Hematopoietic multipotent progenitor cell (in vitro differentiated cells): ENCODE measurements around the gene APP. TPM values are rescaled to one million over a fixed set of nuclear protein-coding genes. Genes with fewer than 3 reads are reported as not detected.
A peak's percentile ranks its signal among the peaks of the same experiment; 100 is the strongest.

Experiments used
- DNase-seq, 3 donors: peaks; one replicate each; pipeline ENCODE4 v3.0.0-alpha.2; 2011 to 2015; ENCODE audit warnings: low read depth in 2 of 3, low spot score in 2 of 3
- total RNA-seq: library from RNA; depleted of rRNA; stranded (reverse); fragments of >200 nt; gene quantifications from one replicate; pipeline ENCODE4 v1.2.3, GENCODE V29; 2012

Gene APP
- total RNA-seq, 1 donor = 126 TPM

- DNase-seq = no peak
These were observed 175.3 kb downstream of the APP start for GRCh38 chr21:25995278-25995677.

- no peak for DNase-seq
These were observed 175.8 kb downstream of the APP start for GRCh38 chr21:25994758-25995163.

DNA sequence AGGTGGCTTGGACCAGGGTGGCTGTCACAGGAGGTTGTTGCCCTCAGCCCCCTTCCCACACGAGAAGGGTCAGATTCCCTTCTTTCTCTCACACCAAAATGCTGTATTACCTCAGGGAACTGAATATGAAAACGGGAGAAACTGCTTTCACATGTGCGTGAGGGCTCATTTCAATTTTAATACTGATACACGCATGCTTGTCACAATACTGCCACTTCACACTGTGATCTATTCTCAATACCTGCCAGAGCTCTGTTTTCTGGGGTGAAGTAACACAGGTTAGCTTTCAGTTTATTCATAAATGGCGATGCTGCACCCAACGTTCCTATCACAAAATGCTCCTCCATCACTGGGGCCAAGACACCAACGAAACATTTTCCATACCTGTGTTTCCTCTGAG lies 181.8 kb downstream of the APP start:
- DNase-seq = no peak

DNA sequence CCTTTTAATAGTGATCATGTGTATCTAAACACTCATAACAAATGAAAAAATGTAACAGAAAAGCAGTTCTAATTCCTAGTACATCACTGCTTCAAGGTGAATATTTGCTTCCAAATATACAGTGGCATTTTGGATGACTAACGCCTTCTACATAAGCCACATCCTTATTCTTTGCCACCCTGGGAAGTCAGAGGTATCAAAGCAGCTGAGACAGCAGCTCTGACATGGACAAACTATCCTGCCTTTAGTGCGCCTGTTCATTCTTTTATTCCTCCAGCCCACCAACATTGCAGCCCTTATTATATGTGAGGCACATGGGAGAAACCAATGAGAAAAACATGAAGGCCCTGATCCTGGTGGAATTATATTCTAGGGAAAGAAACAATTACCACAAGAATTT lies 183.0 kb downstream of the APP start:
- DNase-seq = no peak

- DNase-seq = no peak
These were observed 183.6 kb downstream of the APP start for GRCh38 chr21:25986928-25987327.

DNA sequence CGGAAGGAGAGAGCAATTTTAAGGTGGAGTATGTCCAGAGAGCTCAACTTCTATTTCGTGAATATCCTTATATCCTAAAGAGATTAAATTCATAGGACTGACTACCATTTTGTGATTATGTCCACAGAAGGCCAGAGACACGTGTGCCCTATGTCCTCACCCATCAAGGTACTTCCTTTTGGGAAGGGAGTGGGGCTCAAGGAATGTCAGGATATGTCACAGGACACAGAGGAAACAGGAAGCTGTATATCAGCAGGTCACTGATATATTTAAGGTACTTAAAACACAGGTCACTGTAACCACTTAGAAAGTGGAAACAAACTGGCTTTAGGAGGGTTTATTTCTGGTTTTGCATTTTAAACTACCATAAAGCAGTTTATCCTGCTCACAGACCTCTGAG lies 184.6 kb downstream of the APP start:
- DNase-seq = no peak

DNA sequence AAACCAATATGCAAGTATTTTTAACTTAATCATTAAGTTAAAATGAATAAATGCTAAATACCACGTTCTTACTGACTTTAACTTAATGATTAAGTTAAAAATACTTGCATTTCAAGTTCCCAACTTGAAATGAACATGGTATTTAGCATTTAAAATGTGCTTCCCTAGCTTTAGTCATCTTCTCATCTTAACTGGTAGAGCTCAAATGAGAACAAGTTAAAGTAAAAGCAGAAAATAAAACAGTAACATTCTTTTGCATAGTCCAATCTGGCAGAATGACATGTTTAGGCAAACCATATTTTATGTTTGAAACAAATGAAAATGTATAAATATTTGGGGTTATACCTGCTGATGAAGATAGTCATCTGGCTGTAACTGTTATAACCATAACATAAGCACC lies 186.0 kb downstream of the APP start:
- no peak for DNase-seq

DNA sequence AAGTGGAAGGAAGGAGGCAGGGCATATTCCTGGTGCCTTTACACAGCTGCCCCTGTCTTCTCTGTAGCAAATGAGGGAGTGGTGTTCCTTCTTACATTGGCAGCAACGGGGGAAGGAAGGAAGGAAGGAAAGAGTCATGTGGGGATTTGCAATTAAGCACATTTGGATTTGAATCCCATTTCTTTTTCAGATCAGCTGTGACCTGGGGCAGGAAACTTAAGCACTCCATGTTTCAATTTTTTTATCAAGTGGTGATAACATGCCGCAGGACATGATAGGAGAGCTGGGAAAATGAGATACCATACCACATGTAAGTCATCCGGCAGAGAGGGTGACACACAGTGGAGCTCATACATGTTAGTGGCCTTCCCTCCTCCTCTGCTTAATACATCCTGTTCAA lies 186.8 kb downstream of the APP start:
- DNase-seq = no peak

DNA sequence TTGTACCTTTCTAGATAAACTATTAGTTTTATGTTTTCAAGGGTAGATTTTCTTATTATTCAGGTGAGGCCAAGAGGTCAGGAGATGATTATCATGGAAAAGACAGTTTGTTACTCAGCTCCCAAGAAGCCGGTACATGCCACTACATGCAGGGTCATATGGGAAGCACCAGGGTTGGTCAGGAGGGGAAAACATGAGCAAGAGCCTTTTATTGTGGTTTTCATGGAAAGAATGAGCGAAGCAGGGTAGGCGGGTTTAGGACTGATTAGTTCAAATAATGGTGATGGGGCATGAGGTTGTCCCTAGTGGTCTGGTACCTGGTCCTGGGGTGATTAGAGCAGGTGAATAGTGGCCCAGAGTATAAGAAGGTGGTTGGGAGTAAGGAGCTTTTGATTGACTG lies 189.9 kb downstream of the APP start:
- DNase-seq = no peak

GRCh38 chr21:25979845-25980616 lies 190.5 kb downstream of the APP start:
- no peak for DNase-seq

GRCh38 chr21:25977068-25977611 lies 193.4 kb downstream of the APP start:
- DNase-seq = no peak

GRCh38 chr21:25974964-25975363 lies 195.6 kb downstream of the APP start:
- DNase-seq = no peak

DNA sequence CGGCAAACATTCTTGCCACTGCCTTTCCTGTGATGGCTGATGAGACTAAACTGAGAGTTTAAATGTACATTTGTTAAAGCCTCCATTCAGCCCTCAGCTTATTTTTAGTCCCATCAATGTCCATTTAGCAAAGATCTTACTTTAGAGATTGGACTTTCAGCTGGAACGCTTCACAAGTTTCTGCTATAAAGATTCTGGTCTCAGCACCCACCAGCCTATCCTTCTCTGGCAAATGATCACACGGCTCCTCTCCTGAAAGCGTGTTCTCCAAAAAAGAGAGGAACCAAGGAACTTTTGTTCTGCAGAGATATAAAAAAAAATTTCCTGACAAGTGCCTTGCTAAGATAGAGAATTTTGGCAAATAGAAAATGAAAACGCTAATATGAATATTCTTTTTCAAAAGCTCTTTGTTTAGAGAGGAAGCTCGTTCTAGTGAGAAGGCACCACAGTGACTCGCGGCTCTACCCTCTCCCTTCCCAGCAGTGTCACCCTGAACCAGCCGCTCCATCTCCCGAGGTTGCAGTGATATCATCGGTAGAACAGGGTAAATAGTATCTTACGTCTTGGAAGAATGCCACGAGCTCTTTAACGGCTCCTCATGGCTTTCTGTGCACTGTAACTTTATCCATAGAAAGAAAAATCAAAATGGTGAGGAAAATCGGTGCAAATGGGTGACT lies 200.2 kb downstream of the APP start:
- DNase-seq = no peak

- DNase-seq = peak in 1 of 3 donors; percentile 17
These were observed 202.6 kb downstream of the APP start for GRCh38 chr21:25967901-25968438.

- DNase-seq = peak in 2 of 3 donors; percentile 66 to 82
These were observed 203.2 kb downstream of the APP start for GRCh38 chr21:25967181-25967900.

GRCh38 chr21:25965951-25966707 lies 204.4 kb downstream of the APP start:
- no peak for DNase-seq

DNA sequence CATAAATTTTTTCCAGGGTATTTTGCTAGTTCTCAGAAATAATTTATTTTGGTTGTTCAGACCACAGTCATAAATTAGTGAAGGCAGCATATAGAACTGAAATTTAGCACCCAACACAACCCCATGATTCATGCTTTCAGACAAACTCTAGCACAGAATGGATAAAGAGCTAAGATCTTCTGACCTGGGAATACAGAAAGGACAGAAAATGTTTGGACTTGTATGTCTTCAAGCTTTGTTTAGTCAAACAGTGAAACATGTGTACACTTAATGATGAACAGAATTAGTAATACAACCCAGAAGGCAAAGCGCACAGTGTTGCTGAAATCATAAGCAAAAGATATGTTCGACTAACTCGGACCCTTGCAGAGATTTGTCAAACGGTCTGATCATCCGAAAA lies 205.6 kb downstream of the APP start:
- DNase-seq = no peak

DNA sequence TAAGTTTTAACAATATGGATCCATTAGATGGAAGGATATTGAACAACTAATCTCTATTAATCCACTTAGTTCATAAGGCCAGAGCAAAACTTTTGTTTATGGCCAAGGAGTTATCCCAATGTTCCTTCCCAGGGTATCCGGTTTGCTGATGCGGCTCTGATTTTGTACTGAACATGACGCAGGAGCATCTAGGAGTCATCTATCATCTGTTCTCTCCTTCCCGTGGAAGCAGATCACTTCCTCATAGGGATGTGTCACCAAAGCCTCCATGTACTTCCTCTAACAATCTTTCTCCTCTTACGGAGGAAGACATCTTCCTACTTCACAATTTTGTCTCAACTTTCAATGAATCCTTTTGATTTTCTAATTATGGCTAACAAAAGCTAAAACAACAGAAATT lies 206.6 kb downstream of the APP start:
- DNase-seq = no peak

GRCh38 chr21:25963181-25963580 lies 207.4 kb downstream of the APP start:
- DNase-seq = no peak

- DNase-seq = peak in 2 of 3 donors; percentile 63 to 85
These were observed 209.5 kb downstream of the APP start for GRCh38 chr21:25961042-25961441.
